SK-N-MC (cell line): ENCODE measurements around the gene PDSS2.

Source experiments
- EZH2 ChIP-seq: fragments of 200-600 bp; sonication (generic); IDR thresholded peaks from one replicate; pipeline ENCODE4 v1.6.1; 2017; ENCODE audit warnings: antibody characterized with exemption
- FOXP2 ChIP-seq: optimal IDR thresholded peaks from 2 replicates; pipeline ENCODE3; 2011; ENCODE audit warnings: mild to moderate bottlenecking, moderate library complexity; ENCODE audit not compliant: insufficient read depth; ENCODE audit errors: extremely low read length, control extremely low read depth
- POLR2AphosphoS5 ChIP-seq: IDR thresholded peaks from 2 replicates; pipeline ENCODE4 v1.6.1; 2012; ENCODE audit warnings: mild to moderate bottlenecking, low read depth, low read length, borderline replicate concordance

DNA sequence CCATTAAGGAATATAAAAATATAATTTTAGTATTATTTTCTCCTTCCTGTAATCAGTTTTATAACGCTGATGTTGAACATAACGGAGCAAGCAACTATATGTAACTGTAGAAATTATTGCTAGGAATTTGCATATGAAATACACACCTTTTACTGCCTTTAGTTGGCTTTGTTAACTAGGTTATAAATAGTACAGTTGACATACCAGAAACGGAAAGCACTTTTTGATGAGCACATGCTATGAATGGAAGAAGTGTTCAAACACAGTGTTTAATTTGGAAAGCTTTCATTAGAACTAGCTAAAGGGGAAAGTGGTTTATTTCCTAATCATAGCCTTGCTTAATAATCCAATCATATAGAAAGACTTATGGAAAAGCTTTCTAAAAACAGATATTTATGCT is 318.8 kb downstream of the PDSS2 start:
- TF ChIP-seq EZH2 (no peak), POLR2AphosphoS5 (no peak), FOXP2 (no peak)
